ENCODE measurements around the gene CBX2. TPM values are rescaled to one million over a fixed set of nuclear protein-coding genes. Genes with fewer than 3 reads are reported as not detected.

CBX2 gene
- polyA plus RNA-seq, 2 of the 4 experiments (the other 2 are of a cell fraction), result 7.4 to 16.4 TPM

- Histone ChIP-seq H3K9me3 (no peaks in the 10 kb centered on the region), H3K4me3 (no peak overlapping the region), H3K4me1 (peaks cover 57% of the 10 kb centered on the region), H3K27ac (peak overlapping the region; percentile 36 to 81; a peak in 2 of 6 replicates), H3K4me2 (peak overlapping the region; percentile 35)
- TF ChIP-seq, protein P1, sequence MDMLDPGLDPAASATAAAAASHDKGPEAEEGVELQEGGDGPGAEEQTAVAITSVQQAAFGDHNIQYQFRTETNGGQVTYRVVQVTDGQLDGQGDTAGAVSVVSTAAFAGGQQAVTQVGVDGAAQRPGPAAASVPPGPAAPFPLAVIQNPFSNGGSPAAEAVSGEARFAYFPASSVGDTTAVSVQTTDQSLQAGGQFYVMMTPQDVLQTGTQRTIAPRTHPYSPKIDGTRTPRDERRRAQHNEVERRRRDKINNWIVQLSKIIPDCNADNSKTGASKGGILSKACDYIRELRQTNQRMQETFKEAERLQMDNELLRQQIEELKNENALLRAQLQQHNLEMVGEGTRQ (IDR thresholded peaks at IDR 0.05), result no peak
- TF ChIP-seq ZSCAN20 (CRISPR knock-in tag; IDR thresholded peaks at IDR 0.05), result no peak
- no peak for TF ChIP-seq E2F6 (IDR thresholded peaks at IDR 0.05; ENCODE audit: borderline replicate concordance, low read depth)
- TF ChIP-seq BHLHE40 (IDR thresholded peaks at IDR 0.05; ENCODE audit: low read depth, low read length), result no peak
- TF ChIP-seq GATA3 (IDR thresholded peaks at IDR 0.05; ENCODE audit: borderline replicate concordance), result no peak
- TF ChIP-seq, protein P2, sequence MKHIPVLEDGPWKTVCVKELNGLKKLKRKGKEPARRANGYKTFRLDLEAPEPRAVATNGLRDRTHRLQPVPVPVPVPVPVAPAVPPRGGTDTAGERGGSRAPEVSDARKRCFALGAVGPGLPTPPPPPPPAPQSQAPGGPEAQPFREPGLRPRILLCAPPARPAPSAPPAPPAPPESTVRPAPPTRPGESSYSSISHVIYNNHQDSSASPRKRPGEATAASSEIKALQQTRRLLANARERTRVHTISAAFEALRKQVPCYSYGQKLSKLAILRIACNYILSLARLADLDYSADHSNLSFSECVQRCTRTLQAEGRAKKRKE (CRISPR knock-in tag; IDR thresholded peaks at IDR 0.05; ENCODE audit: low read depth), result no peak
- no peak for TF ChIP-seq HDAC2 (IDR thresholded peaks at IDR 0.05)
- no peak for TF ChIP-seq EHF (CRISPR knock-in tag; IDR thresholded peaks at IDR 0.05)
- TF ChIP-seq ZNF302 (CRISPR knock-in tag; IDR thresholded peaks at IDR 0.05), result no peak
- TF ChIP-seq HEYL (CRISPR knock-in tag; IDR thresholded peaks at IDR 0.05), result no peak
- WGBS (ENCODE audit: missing lambda C conversion rate), result 48% methylated on average over 2 of the region's 2 CpGs
- DNase-seq (ENCODE audit: low read depth in 1 of 2, low spot score in 1 of 2) (no peak), FAIRE-seq (no peak), ATAC-seq (no peak)
- ChIA-PET CTCF (interaction anchor here (0.6 to 35.2 kb wide), 3 partner anchors 11 to 719 kb away, joined by 3 to 1281 read pairs (median 44); partner anchors contain the start of genes CBX4 and CBX8), POLR2A (interaction anchor here (1.6 kb wide), 1 partner anchor 10 kb away, joined by 9 read pairs; the partner anchor contains the start of gene CBX4)
Observed at GRCh38 chr17:79829457-79829856, 51.5 kb downstream of the CBX2 start.

DNA sequence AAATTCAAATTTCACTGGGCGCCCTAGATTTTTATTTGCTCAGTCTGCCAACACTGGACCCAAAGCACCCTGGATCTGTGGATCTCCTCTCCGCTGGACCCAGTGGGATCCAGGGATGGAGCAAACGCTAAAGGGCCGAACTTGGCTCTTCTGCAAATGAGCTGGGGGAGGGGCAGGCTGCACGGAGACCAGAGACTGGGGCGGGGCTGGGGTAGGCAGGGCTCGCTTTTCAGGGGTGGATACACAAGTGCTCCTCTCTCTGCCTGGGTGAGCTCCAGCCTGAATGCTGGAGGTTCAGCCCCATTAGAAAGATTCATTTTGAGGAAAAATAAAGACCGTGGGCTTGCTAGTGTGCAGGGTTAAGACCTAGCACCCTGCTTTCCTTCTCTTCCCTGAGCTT, 52.4 kb downstream of the CBX2 start:
- FAIRE-seq, result no peak
- no peak for TF ChIP-seq NFE2L2 (conservative IDR thresholded peaks at IDR 0.05; ENCODE audit: low read length)
- TF ChIP-seq KDM5A (IDR thresholded peaks at IDR 0.05), result no peak
- TF ChIP-seq, protein P3, sequence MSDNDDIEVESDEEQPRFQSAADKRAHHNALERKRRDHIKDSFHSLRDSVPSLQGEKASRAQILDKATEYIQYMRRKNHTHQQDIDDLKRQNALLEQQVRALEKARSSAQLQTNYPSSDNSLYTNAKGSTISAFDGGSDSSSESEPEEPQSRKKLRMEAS (IDR thresholded peaks at IDR 0.05), result no peak
- no peak for TF ChIP-seq FOSB (CRISPR knock-in tag; IDR thresholded peaks at IDR 0.05)
- TF ChIP-seq POLR2AphosphoS2 (conservative IDR thresholded peaks at IDR 0.05; ENCODE audit: low read length), result no peak
- no peak for TF ChIP-seq JUN (IDR thresholded peaks at IDR 0.05)
- TF ChIP-seq POLR2A (IDR thresholded peaks at IDR 0.05; ENCODE audit: low read length), result no peak
- no peak for TF ChIP-seq JUNB (IDR thresholded peaks at IDR 0.05)
- TF ChIP-seq ESRRA (IDR thresholded peaks at IDR 0.05; ENCODE audit: borderline replicate concordance, low read length), result no peak
- no peak for TF ChIP-seq CBX8 (IDR thresholded peaks at IDR 0.05)
- TF ChIP-seq HEYL (CRISPR knock-in tag; IDR thresholded peaks at IDR 0.05), result no peak
- TF ChIP-seq TFCP2L1 (CRISPR knock-in tag; IDR thresholded peaks at IDR 0.05), result no peak
- TF ChIP-seq FOXS1 (CRISPR knock-in tag; IDR thresholded peaks at IDR 0.05), result no peak
- no peak for TF ChIP-seq PBX3 (IDR thresholded peaks at IDR 0.05)
- TF ChIP-seq SMC3 (IDR thresholded peaks at IDR 0.05), result no peak
- TF ChIP-seq RAD21 (conservative IDR thresholded peaks at IDR 0.05 in 1 of 2, IDR thresholded peaks at IDR 0.05 in 1 of 2), result no peak
- no peak for TF ChIP-seq HDAC2 (IDR thresholded peaks at IDR 0.05)
- no peak for ATAC-seq
- no peak overlapping the region for H3K4me3 ChIP-seq
- H3K9me3 ChIP-seq, result no peaks in the 10 kb centered on the region
- CTCF ChIA-PET, result interaction anchor here (9.1 to 35.2 kb wide), 2 partner anchors 10 to 22 kb away, joined by 44 to 1281 read pairs; partner anchors contain the start of genes CBX4 and CBX8
- POLR2A ChIA-PET, result interaction anchor here (1.6 kb wide), 1 partner anchor 9 kb away, joined by 9 read pairs; the partner anchor contains the start of gene CBX4
- peak overlapping the region; percentile 81 to 90; a peak in 4 of 6 replicates for H3K27ac ChIP-seq
- peaks cover 65% of the 10 kb centered on the region for H3K4me1 ChIP-seq
- no peak overlapping the region; the same call in 2 of the 3 replicates for H3K4me2 ChIP-seq
- no peak for DNase-seq (ENCODE audit: low read depth in 1 of 2, low spot score in 1 of 2)
- WGBS (ENCODE audit: missing lambda C conversion rate), result 82% methylated on average over 8 of the region's 8 CpGs
